ENCODE data around the gene EFHB.
"Not testable (repeated sequence)": the region's sequence is repeated elsewhere in the genome, so short reads cannot be mapped to it uniquely, and the experiment has no call there.

DNA sequence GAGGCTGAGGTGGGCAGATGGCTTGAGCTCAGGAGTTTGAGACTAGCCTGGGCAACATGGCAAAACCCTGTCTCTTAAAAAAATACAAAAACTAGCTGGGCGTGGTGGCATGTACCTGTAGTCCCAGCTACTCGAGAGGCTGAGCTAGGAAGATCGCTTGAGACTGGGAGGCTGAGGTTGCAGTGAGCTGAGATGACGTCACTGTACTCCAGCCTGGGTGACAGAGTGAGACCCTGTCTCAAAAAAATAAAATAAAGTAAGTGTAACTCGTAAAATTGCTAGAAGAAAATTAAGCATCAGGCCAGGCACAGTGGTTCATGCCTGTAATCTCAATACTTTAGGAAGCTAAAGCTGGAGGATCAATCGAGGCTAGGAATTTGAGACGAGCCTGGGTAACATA lies 34.2 kb downstream of the EFHB start:
- TF ChIP-seq, protein P1, sequence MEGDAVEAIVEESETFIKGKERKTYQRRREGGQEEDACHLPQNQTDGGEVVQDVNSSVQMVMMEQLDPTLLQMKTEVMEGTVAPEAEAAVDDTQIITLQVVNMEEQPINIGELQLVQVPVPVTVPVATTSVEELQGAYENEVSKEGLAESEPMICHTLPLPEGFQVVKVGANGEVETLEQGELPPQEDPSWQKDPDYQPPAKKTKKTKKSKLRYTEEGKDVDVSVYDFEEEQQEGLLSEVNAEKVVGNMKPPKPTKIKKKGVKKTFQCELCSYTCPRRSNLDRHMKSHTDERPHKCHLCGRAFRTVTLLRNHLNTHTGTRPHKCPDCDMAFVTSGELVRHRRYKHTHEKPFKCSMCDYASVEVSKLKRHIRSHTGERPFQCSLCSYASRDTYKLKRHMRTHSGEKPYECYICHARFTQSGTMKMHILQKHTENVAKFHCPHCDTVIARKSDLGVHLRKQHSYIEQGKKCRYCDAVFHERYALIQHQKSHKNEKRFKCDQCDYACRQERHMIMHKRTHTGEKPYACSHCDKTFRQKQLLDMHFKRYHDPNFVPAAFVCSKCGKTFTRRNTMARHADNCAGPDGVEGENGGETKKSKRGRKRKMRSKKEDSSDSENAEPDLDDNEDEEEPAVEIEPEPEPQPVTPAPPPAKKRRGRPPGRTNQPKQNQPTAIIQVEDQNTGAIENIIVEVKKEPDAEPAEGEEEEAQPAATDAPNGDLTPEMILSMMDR (IDR thresholded peaks at IDR 0.05; ENCODE audit: low read depth, low read length) = not testable (repeated sequence)
- TF ChIP-seq EZH2phosphoT487 (IDR thresholded peaks at IDR 0.05; ENCODE audit: low read depth) = not testable (repeated sequence)

Measured in OCI-LY3 (cell line).